Upper lobe of right lung (tissue), 1 donor: ENCODE measurements around the gene NUP205. TPM values are rescaled to one million over a fixed set of nuclear protein-coding genes. Genes with fewer than 3 reads are reported as not detected.

Experiments
- ATAC-seq: fragments of 200-7000 bp; cut with Tn5 transposase; one replicate; pipeline ENCODE4 v1.9.1; 2020; ENCODE audit warnings: mild to moderate bottlenecking, moderate library complexity
- DNase-seq: peaks from one replicate; pipeline ENCODE4 v3.0.0-alpha.2; 2020
- H3K27ac ChIP-seq: fragments of 200-600 bp; one replicate; pipeline ENCODE4 v1.8.0; 2022
- H3K27me3 ChIP-seq: fragments of 200-600 bp; one replicate; pipeline ENCODE4 v1.8.0; 2022; ENCODE audit warnings: mild to moderate bottlenecking
- H3K36me3 ChIP-seq: fragments of 200-600 bp; one replicate; pipeline ENCODE4 v1.8.0; 2022
- H3K4me1 ChIP-seq: fragments of 200-600 bp; one replicate; pipeline ENCODE4 v1.8.0; 2022
- H3K4me3 ChIP-seq: fragments of 200-600 bp; one replicate; pipeline ENCODE4 v1.8.0; 2022; ENCODE audit warnings: mild to moderate bottlenecking
- H3K9me3 ChIP-seq: fragments of 200-600 bp; one replicate; pipeline ENCODE4 v1.8.0; 2022
- intact Hi-C: fragments of 100-400 bp; cut with DNase I; formaldehyde crosslinking; loops from one replicate; pipeline ENCODE4 v1.11.0; 2022
- total RNA-seq: library from RNA; stranded (reverse); fragmentation: NEBNext Ultra II Directional; extraction: Animal tissue kit (Norgen Biotek cat#: 25700); gene quantifications from one replicate; pipeline ENCODE4 v1.2.1, GENCODE V29; 2021
- TF ChIP-seq, protein P1 (sequence below): fragments of 200-600 bp; IDR thresholded peaks from one replicate; pipeline ENCODE4 v1.8.0; 2022; ENCODE audit warnings: antibody characterized with exemption
- donor health status: DM: no; HTN: yes; CAD: no; lungs with severe emphysema.

NUP205 gene
- total RNA-seq, 1 donor from 2014 or later, result 34.3 TPM

DNA sequence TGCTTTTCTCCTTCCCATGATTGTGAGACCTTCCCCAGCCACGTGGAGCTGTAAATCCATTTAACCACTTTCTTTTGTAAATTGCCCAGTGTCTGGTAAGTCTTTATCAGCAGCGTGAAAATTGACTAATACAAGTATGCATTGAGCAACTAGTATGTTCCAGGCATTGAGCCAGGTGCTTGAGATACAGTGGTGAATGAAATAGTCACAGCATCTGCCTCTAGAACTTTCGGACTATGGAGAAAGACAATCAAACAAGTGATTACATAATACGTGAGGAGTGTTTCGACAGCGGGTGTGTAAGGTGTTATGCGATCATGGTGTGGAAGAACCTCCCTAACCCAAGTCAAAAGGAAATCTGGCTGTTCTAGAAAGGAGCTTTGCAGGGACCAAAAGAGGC, 21.6 kb upstream of the NUP205 start:
- H3K9me3 ChIP-seq, result no peaks in the 10 kb centered on the region
- H3K4me1 ChIP-seq, result no peaks in the 10 kb centered on the region
- H3K4me3 ChIP-seq, result no peak overlapping the region
- intact Hi-C loops, result no loop called here
- TF ChIP-seq, protein P1, sequence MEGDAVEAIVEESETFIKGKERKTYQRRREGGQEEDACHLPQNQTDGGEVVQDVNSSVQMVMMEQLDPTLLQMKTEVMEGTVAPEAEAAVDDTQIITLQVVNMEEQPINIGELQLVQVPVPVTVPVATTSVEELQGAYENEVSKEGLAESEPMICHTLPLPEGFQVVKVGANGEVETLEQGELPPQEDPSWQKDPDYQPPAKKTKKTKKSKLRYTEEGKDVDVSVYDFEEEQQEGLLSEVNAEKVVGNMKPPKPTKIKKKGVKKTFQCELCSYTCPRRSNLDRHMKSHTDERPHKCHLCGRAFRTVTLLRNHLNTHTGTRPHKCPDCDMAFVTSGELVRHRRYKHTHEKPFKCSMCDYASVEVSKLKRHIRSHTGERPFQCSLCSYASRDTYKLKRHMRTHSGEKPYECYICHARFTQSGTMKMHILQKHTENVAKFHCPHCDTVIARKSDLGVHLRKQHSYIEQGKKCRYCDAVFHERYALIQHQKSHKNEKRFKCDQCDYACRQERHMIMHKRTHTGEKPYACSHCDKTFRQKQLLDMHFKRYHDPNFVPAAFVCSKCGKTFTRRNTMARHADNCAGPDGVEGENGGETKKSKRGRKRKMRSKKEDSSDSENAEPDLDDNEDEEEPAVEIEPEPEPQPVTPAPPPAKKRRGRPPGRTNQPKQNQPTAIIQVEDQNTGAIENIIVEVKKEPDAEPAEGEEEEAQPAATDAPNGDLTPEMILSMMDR, result no peak
- ATAC-seq, result peak; percentile 48
- no peaks in the 10 kb centered on the region for H3K36me3 ChIP-seq
- no peak for DNase-seq
- no peaks in the 10 kb centered on the region for H3K27me3 ChIP-seq
- H3K27ac ChIP-seq, result no peak overlapping the region

DNA sequence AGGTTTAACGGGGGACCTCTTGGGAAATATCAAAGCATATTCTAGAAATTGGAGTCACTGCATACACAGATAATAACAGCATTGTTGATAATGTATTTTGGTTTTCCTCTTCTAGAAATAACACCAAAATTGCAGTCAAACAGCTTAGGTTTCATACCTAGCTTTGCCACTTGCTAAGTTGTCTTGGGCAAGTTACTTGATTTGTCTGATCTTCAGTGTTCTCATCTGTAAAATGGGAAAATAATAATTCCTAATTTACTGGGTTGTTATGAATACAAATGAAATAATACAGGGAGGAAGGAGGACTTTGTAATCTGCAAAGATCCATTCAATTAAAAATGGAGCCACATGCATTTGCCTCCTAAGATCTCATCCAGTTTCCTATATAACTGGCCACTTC, 20.3 kb upstream of the NUP205 start:
- Histone ChIP-seq H3K4me1 (no peaks in the 10 kb centered on the region), H3K36me3 (no peaks in the 10 kb centered on the region), H3K27ac (no peak overlapping the region), H3K27me3 (no peaks in the 10 kb centered on the region), H3K4me3 (no peak overlapping the region), H3K9me3 (no peaks in the 10 kb centered on the region)
- TF ChIP-seq, protein P1, result no peak
- DNase-seq, result no peak
- intact Hi-C loops, result no loop called here
- no peak for ATAC-seq

DNA sequence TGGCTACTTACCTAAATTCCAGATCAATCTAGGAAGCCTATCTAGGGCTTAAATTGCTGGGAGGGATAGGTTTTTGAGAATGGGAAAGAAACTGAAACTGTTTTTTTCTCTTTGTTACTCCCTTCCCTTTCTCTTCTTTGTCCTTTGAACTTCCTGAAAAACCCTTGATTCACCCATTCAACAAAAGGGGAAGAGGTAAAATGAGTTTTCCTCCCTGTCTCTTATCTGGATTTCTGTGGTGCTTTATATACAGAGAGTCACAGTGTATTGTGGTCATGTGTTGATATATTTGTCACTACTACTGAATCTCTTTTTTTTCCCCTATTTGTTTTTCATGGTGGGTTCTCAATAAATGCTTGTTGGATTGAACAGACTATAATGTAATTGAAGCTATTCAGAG, 19.8 kb upstream of the NUP205 start:
- H3K27ac ChIP-seq, result no peak overlapping the region
- TF ChIP-seq, protein P1, result no peak
- no peaks in the 10 kb centered on the region for H3K9me3 ChIP-seq
- H3K4me3 ChIP-seq, result no peak overlapping the region
- DNase-seq (no peak), ATAC-seq (peak; percentile 37)
- H3K4me1 ChIP-seq, result no peaks in the 10 kb centered on the region
- intact Hi-C loops, result no loop called here
- no peaks in the 10 kb centered on the region for H3K36me3 ChIP-seq
- no peaks in the 10 kb centered on the region for H3K27me3 ChIP-seq

DNA sequence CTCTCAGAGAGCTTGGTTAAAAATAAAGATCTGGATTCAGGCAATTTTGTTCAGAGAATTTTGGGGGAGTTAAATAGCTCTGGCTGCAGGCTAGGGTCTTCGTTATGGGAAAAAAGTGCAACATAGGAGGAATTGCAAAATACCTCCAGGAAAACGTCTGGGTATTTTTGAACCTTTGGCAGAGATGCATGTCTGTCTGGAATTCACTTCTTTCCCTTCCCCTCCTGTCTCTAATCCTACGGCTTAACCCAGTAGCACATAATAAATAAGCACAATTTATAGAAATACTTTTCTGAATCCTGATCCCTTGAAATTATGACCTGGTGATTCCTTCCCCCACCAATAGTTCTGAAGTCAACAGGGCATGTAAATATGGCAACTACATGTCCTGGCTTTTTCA, 19.3 kb upstream of the NUP205 start:
- Histone ChIP-seq H3K9me3 (no peaks in the 10 kb centered on the region), H3K27ac (no peak overlapping the region), H3K4me3 (no peak overlapping the region), H3K4me1 (no peaks in the 10 kb centered on the region), H3K27me3 (no peaks in the 10 kb centered on the region), H3K36me3 (no peaks in the 10 kb centered on the region)
- intact Hi-C loops, result no loop called here
- TF ChIP-seq, protein P1, result no peak
- no peak for ATAC-seq
- DNase-seq, result no peak

DNA sequence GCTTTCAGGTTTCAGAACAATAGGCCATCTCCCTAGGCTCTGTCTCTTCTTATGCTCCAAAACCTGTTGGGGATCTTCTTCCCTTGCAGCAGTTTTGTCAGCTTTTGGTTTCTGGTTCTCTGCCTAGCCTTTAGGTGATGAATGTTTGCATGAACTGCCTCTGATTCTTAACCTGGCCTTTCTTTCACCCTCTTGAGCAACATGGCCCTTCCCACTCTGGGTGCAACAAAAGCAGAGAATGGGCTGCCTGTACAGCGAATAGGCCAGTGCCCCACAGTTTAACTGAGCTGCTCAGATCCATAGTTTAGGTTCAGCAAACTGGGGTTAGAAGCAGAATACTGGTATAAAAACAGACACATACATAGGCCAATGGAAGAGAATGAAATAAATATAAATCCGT, 18.1 kb upstream of the NUP205 start:
- ATAC-seq, result no peak
- H3K36me3 ChIP-seq, result no peaks in the 10 kb centered on the region
- no peaks in the 10 kb centered on the region for H3K9me3 ChIP-seq
- no peaks in the 10 kb centered on the region for H3K4me1 ChIP-seq
- H3K27ac ChIP-seq, result no peak overlapping the region
- intact Hi-C loops, result no loop called here
- H3K27me3 ChIP-seq, result no peaks in the 10 kb centered on the region
- no peak overlapping the region for H3K4me3 ChIP-seq
- TF ChIP-seq, protein P1, result no peak
- DNase-seq, result no peak

DNA sequence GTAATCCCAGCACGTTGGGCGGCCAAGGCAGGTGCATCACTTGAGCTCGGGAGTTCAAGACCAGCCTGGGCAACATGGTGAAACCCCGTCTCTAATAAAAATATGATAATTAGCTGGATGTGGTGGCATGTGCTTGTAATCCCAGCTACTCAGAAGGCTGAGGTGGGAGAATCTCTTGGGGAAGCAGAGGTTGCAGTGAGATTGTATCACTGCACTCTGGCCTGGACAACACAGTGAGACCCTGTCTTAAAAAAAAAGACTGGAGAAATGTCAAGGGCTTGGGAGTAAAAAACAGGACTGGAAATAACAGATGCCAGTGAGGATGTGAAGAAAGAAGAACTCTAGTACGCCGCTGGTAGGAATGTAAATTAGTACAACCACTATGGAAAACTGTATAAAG, 16.7 kb upstream of the NUP205 start:
- H3K27ac ChIP-seq, result no peak overlapping the region
- TF ChIP-seq, protein P1, result no peak

More for the DNA sequence above, 16.7 kb upstream of the NUP205 start:
- Histone ChIP-seq H3K4me3 (no peak overlapping the region), H3K4me1 (no peaks in the 10 kb centered on the region), H3K9me3 (no peaks in the 10 kb centered on the region), H3K27me3 (no peaks in the 10 kb centered on the region), H3K36me3 (no peaks in the 10 kb centered on the region)
- ATAC-seq (no peak), DNase-seq (no peak)
- intact Hi-C loops, result no loop called here
